ENCODE data around the gene FHL5. TPM values are rescaled to one million over a fixed set of nuclear protein-coding genes. Genes with fewer than 3 reads are reported as not detected.
"Not testable (repeated sequence)": the region's sequence is repeated elsewhere in the genome, so short reads cannot be mapped to it uniquely, and the experiment has no call there.

Gene FHL5
- total RNA-seq, 1 experiment from 2014 or later, result not detected

DNA sequence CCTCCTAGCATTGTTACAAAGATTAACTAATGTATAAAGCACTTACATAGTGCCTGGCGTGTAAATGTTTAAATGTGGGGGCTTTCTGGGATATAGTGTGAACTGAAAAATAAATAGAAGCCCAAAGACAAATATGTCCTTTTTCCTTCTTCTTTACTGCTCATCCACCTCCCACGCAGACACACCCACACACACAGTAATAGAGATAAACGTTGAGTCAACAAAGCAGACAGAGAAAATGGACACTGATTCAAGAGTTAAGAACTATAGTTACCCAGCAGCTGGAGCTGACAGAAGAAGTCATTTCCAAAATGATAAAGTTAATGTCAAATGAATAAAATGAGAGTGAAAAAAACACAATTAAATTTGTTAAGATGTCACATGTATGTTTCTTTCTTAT lies 68.3 kb downstream of the FHL5 start:
- intact Hi-C loops (cut with micrococcal nuclease; ENCODE audit: unreplicated experiment), result no loop called here
- H3K36me3 Mint-ChIP-seq (ENCODE audit: insufficient read depth, unreplicated experiment), result no peaks in the 10 kb centered on the region
- BruUV-seq (replicated peaks), result no TSS peak
- CTCF ChIA-PET, result no interaction called here
- H3K4me3 Mint-ChIP-seq (ENCODE audit: low read depth, unreplicated experiment), result no peak overlapping the region
- H3K9me3 Mint-ChIP-seq (ENCODE audit: low read depth, unreplicated experiment), result no peaks in the 10 kb centered on the region
- no peak overlapping the region for H3K27ac Mint-ChIP-seq (ENCODE audit: unreplicated experiment)
- H3K27me3 Mint-ChIP-seq (ENCODE audit: unreplicated experiment), result no peaks in the 10 kb centered on the region
- no peak for DNase-seq
- H3K4me1 Mint-ChIP-seq (ENCODE audit: low read depth, unreplicated experiment), result no peaks in the 10 kb centered on the region
- TF ChIP-seq, protein P1, sequence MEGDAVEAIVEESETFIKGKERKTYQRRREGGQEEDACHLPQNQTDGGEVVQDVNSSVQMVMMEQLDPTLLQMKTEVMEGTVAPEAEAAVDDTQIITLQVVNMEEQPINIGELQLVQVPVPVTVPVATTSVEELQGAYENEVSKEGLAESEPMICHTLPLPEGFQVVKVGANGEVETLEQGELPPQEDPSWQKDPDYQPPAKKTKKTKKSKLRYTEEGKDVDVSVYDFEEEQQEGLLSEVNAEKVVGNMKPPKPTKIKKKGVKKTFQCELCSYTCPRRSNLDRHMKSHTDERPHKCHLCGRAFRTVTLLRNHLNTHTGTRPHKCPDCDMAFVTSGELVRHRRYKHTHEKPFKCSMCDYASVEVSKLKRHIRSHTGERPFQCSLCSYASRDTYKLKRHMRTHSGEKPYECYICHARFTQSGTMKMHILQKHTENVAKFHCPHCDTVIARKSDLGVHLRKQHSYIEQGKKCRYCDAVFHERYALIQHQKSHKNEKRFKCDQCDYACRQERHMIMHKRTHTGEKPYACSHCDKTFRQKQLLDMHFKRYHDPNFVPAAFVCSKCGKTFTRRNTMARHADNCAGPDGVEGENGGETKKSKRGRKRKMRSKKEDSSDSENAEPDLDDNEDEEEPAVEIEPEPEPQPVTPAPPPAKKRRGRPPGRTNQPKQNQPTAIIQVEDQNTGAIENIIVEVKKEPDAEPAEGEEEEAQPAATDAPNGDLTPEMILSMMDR (IDR thresholded peaks at IDR 0.05; ENCODE audit: unreplicated experiment), result no peak

DNA sequence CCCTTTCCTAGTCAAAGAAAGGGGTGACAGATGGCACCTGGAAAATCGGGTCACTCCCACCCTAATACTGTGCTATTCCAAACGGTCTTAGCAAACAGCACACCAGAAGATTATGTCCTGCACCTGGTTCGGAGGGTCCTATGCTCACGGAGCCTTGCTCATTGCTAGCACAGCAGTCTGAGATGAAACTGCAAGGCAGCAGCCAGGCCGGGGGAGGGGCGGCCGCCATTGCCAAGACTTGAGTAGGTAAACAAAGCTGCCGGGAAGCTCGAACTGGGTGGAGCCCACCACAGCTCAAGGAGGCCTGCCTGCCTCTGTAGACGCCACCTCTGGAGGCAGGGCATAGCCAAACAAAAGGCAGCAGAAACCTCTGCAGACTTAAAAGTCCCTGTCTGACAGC lies 75.1 kb downstream of the FHL5 start:
- BruUV-seq (replicated peaks); DNase-seq; intact Hi-C loops (cut with micrococcal nuclease; ENCODE audit: unreplicated experiment); CTCF ChIA-PET; H3K27me3 Mint-ChIP-seq (ENCODE audit: unreplicated experiment); H3K4me1 Mint-ChIP-seq (ENCODE audit: low read depth, unreplicated experiment); H3K4me3 Mint-ChIP-seq (ENCODE audit: low read depth, unreplicated experiment); H3K27ac Mint-ChIP-seq (ENCODE audit: unreplicated experiment); H3K36me3 Mint-ChIP-seq (ENCODE audit: insufficient read depth, unreplicated experiment); H3K9me3 Mint-ChIP-seq (ENCODE audit: low read depth, unreplicated experiment): not testable (repeated sequence)

DNA sequence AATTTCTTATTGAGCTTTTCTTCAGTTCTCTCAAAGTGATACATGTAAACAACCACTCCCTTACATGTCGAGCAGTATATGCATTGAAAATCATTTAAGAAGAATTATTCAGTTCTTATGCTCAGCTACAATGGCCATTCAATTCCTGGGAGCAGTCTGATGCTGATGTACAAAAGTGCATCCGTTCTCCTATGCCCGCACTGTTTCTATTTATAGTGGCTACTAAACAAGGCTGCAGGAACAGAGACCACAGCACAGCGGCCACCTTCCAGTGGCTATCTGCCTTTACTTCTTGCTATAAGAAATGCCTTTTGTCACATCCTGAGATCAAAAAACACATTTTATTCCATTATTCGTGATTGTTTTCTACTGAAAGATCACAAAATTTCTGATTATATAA lies 82.2 kb downstream of the FHL5 start:
- Mint-ChIP-seq H3K4me3 (ENCODE audit: low read depth, unreplicated experiment) (no peak overlapping the region), H3K9me3 (ENCODE audit: low read depth, unreplicated experiment) (peaks cover 2% of the 10 kb centered on the region), H3K27ac (ENCODE audit: unreplicated experiment) (no peak overlapping the region), H3K36me3 (ENCODE audit: insufficient read depth, unreplicated experiment) (no peaks in the 10 kb centered on the region), H3K27me3 (ENCODE audit: unreplicated experiment) (peaks cover 26% of the 10 kb centered on the region), H3K4me1 (ENCODE audit: low read depth, unreplicated experiment) (no peaks in the 10 kb centered on the region)
- no TSS peak for BruUV-seq (replicated peaks)
- no peak for DNase-seq
- TF ChIP-seq, protein P1 (IDR thresholded peaks at IDR 0.05; ENCODE audit: unreplicated experiment), result no peak
- CTCF ChIA-PET, result no interaction called here
- intact Hi-C loops (cut with micrococcal nuclease; ENCODE audit: unreplicated experiment), result no loop called here

DNA sequence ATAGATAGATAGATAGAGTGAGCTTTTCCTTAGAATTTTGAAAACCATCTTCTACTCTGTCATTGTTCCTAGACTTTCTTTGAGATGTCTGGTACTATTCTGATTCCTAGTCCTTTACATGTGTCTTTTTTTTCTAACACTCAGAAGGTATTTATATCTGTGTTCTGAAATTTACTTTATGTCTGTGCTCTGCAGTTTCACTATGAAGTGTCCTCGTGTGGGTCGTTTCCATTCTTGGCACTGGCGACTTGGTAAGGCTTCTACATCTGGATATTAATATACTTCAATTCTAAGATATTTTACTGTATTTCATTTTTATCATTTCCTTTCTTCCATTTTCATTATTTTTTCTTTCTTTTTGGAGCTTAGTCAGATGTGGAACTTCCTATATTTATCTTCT lies 87.0 kb downstream of the FHL5 start:
- no peaks in the 10 kb centered on the region for H3K9me3 Mint-ChIP-seq (ENCODE audit: low read depth, unreplicated experiment)
- intact Hi-C loops (cut with micrococcal nuclease; ENCODE audit: unreplicated experiment), result no loop called here
- H3K36me3 Mint-ChIP-seq (ENCODE audit: insufficient read depth, unreplicated experiment), result no peaks in the 10 kb centered on the region
- H3K27me3 Mint-ChIP-seq (ENCODE audit: unreplicated experiment), result peaks cover 26% of the 10 kb centered on the region
- TF ChIP-seq, protein P1 (IDR thresholded peaks at IDR 0.05; ENCODE audit: unreplicated experiment), result no peak
- H3K27ac Mint-ChIP-seq (ENCODE audit: unreplicated experiment), result no peak overlapping the region
- CTCF ChIA-PET, result no interaction called here
- H3K4me1 Mint-ChIP-seq (ENCODE audit: low read depth, unreplicated experiment), result no peaks in the 10 kb centered on the region
- BruUV-seq (replicated peaks), result no TSS peak
- no peak for DNase-seq
- H3K4me3 Mint-ChIP-seq (ENCODE audit: low read depth, unreplicated experiment), result no peak overlapping the region

DNA sequence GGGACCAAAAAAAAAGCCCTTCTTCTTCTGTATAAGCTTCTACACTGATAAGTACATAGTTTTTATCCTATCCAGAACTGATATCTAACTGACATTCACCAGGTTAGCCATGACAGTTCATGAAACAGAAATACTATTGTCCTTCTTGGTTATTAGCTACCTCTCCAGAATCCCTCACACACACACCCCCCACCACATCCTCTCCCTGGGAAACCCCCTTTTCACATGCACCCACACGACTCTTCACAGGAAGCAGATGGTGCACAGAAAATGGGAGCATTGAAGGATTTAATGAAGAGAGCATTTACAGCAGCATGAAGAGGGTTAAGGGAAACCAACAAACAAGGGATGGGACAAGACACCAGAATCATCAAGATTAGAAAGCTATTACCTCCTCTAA lies 88.9 kb downstream of the FHL5 start:
- intact Hi-C loops (cut with micrococcal nuclease; ENCODE audit: unreplicated experiment), result no loop called here
- no peak overlapping the region for H3K27ac Mint-ChIP-seq (ENCODE audit: unreplicated experiment)
- CTCF ChIA-PET, result no interaction called here
- H3K27me3 Mint-ChIP-seq (ENCODE audit: unreplicated experiment), result peaks cover 10% of the 10 kb centered on the region
- no peak for DNase-seq
- H3K36me3 Mint-ChIP-seq (ENCODE audit: insufficient read depth, unreplicated experiment), result no peaks in the 10 kb centered on the region
- no peak overlapping the region for H3K4me3 Mint-ChIP-seq (ENCODE audit: low read depth, unreplicated experiment)
- TF ChIP-seq, protein P1 (IDR thresholded peaks at IDR 0.05; ENCODE audit: unreplicated experiment), result no peak
- no peaks in the 10 kb centered on the region for H3K4me1 Mint-ChIP-seq (ENCODE audit: low read depth, unreplicated experiment)
- H3K9me3 Mint-ChIP-seq (ENCODE audit: low read depth, unreplicated experiment), result no peaks in the 10 kb centered on the region
- BruUV-seq (replicated peaks), result no TSS peak
